ENCODE data around the gene NPPC. TPM values are rescaled to one million over a fixed set of nuclear protein-coding genes. Genes with fewer than 3 reads are reported as not detected.

The NPPC gene
- total RNA-seq, 2 experiments from 2014 or later = 0.48 to 1.1 TPM

GRCh38 chr2:231929961-231930592, 3.9 kb upstream of the NPPC start:
- Mint-ChIP-seq H3K9me3 (no peaks in the 10 kb centered on the region), H3K27me3 (peaks cover 28% of the 10 kb centered on the region), H3K36me3 (no peaks in the 10 kb centered on the region), H3K4me1 (peaks cover 9% of the 10 kb centered on the region), H3K27ac (no peak overlapping the region), H3K4me3 (no peak overlapping the region)
- peak; percentile 47 for DNase-seq

DNA sequence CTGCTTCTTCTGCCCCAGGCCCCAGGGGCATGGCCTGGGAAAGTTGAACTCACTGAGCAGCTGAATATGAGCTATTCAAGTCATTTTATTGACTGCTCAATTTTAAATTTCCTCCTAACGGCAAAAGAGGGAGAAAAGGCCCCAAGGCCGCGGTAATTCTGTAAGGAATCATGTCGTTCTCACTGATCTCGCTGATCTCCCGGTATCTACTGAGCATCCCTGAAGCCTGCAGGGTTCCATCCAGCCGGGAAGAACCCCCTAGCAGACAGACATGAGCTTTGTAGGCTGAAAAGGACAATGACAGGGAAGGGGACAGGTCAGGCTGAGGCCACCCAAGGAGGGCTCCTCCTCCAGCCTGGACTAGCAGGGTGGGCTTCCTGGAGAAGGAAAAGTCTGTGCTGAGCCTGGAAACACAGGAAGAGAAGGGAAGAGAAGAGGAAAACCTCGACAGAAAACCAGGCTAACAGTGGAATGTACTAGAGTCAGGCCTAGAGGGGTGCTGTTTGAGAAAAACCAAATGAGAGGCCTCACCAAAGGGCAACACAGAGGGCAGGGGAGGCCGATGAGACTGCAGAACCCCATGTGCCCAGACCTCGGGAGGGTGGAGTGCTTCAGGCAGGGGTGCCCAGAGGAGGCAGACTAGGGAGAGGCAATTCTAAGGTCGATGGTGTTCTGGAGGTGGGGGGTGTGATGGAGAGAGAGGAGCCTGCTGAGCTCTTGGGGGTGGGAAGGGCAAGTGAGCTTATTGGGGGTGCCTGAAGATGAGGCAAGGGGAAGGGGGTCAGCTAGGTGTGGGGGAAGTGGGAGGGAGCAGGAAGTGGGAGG, 2.9 kb upstream of the NPPC start:
- no peak overlapping the region for H3K27ac Mint-ChIP-seq
- no peak overlapping the region for H3K4me3 Mint-ChIP-seq
- peaks cover 9% of the 10 kb centered on the region for H3K4me1 Mint-ChIP-seq
- no peaks in the 10 kb centered on the region for H3K36me3 Mint-ChIP-seq
- peaks cover 37% of the 10 kb centered on the region for H3K27me3 Mint-ChIP-seq
- no peak for DNase-seq
- no peaks in the 10 kb centered on the region for H3K9me3 Mint-ChIP-seq

GRCh38 chr2:231928481-231928880, 2.3 kb upstream of the NPPC start:
- Mint-ChIP-seq H3K27me3 (peaks cover 44% of the 10 kb centered on the region), H3K9me3 (no peaks in the 10 kb centered on the region), H3K4me3 (no peak overlapping the region), H3K4me1 (peaks cover 9% of the 10 kb centered on the region), H3K27ac (no peak overlapping the region), H3K36me3 (no peaks in the 10 kb centered on the region)
- no peak for DNase-seq

DNA sequence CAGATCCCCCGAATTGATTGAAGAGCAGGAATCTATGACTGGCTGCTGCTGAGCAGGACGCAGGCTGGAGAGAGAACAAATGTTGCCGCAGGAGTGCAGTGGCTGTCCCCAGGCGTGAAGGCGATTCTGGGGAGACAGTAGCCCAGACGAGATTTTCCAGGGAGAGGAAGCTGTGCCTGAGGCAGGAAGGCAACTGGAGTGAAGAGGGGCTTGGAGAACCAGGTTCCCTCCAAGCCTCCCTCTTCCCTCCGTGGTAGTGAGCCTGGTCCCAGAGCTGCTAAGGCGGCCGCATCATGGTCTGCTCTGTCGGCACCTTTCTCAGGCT, 1.3 kb upstream of the NPPC start:
- Mint-ChIP-seq H3K27me3 (peaks cover 46% of the 10 kb centered on the region), H3K9me3 (no peaks in the 10 kb centered on the region), H3K27ac (no peak overlapping the region), H3K4me1 (peaks cover 9% of the 10 kb centered on the region), H3K36me3 (no peaks in the 10 kb centered on the region), H3K4me3 (no peak overlapping the region)
- DNase-seq = no peak

DNA sequence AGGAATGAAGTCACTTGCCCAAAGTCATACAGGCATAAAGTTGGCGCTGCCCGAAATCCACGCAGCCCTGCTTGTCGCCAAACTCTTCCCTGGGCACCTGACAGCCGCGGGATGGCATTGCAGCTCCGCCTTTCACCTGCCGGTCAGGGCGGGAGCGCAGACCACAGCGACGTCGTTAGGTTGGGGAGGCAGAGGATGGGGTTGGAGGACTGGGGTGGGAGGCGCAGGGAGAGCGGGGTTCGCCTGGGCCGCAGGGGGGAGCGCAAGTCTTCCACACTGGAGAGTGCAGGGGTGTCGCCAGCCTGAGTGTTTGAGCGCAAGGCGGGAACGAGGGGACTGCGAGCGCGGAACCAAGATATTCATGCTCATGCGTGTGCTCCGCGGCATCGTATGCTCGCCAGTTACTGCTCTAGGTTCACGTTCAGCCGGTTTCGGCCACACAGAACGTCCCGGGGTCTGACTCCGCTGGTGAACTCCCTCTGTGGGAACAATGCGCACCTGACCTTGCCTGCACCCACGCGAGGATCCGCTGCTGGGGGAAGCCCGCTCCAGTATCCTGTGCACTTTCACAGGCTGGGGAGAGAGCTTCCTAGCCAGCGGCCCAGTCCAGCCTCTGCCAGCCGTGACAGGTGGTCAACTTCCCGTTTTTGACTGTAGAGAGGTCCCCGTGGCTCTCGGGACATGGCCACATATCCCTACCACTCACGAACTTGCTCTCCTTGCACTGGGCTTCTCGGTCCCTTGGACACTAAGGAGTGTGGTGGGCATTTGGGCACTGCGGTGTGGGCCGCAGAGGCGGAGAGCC, 767 bp upstream of the NPPC start:
- Mint-ChIP-seq H3K9me3 (no peaks in the 10 kb centered on the region), H3K4me1 (peaks cover 9% of the 10 kb centered on the region), H3K36me3 (no peaks in the 10 kb centered on the region), H3K27me3 (peaks cover 50% of the 10 kb centered on the region), H3K27ac (no peak overlapping the region), H3K4me3 (peak overlapping the region; percentile 65)
- peak; percentile 57 for DNase-seq

DNA sequence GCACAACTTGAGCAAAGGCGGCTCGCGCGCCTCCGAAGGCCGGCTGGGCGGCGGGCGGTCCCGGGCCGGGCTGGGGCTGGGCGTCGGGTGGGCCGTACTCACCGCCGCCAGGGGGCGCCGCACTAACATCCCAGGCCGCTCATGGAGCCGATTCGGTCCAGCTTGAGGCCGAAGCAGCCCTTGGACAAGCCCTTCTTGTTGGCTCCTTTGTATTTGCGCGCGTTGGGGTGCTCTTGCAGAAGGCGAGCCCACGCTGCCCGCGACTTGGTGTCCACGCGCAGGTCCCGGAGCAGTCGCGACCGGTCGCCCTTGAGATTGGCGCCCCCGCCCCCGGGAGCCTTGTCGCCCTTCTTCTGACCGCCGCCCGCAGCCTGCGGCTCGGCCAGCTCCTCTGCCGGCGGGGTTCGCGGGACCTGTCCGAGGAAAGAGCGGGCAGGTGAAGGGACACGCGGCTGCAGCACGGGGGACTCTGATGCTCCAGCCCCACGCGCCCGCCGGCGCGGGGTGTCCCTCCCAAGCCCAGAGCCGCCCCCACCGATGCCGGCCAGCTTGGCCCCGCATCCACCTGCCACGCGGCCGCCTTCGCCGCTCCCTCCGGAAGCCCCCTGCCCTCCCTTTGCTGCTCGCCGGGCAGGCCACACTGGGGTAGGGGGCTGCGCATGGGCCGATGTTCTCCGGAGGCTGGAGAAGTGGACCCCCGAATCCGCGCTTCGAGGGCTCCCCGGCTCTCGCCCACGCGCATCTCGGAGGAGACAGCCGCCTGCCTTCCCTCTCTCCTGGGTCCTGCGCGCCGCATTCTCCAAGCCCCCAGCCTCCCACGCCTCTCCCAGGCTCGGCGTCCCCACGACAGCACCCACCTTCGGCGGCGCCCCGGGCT, 655 bp downstream of the NPPC start:
- no peaks in the 10 kb centered on the region for H3K9me3 Mint-ChIP-seq
- peaks cover 9% of the 10 kb centered on the region for H3K4me1 Mint-ChIP-seq
- H3K36me3 Mint-ChIP-seq = no peaks in the 10 kb centered on the region
- DNase-seq = peak; percentile 77
- peaks cover 50% of the 10 kb centered on the region for H3K27me3 Mint-ChIP-seq
- peak overlapping the region; percentile 67 for H3K4me3 Mint-ChIP-seq
- no peak overlapping the region for H3K27ac Mint-ChIP-seq

- no peaks in the 10 kb centered on the region for H3K36me3 Mint-ChIP-seq
- DNase-seq = no peak
- H3K27me3 Mint-ChIP-seq = peaks cover 50% of the 10 kb centered on the region
- H3K9me3 Mint-ChIP-seq = no peaks in the 10 kb centered on the region
- no peak overlapping the region for H3K4me3 Mint-ChIP-seq
- H3K27ac Mint-ChIP-seq = no peak overlapping the region
- H3K4me1 Mint-ChIP-seq = peaks cover 9% of the 10 kb centered on the region
These were observed 1.3 kb downstream of the NPPC start for GRCh38 chr2:231924889-231925275.

DNA sequence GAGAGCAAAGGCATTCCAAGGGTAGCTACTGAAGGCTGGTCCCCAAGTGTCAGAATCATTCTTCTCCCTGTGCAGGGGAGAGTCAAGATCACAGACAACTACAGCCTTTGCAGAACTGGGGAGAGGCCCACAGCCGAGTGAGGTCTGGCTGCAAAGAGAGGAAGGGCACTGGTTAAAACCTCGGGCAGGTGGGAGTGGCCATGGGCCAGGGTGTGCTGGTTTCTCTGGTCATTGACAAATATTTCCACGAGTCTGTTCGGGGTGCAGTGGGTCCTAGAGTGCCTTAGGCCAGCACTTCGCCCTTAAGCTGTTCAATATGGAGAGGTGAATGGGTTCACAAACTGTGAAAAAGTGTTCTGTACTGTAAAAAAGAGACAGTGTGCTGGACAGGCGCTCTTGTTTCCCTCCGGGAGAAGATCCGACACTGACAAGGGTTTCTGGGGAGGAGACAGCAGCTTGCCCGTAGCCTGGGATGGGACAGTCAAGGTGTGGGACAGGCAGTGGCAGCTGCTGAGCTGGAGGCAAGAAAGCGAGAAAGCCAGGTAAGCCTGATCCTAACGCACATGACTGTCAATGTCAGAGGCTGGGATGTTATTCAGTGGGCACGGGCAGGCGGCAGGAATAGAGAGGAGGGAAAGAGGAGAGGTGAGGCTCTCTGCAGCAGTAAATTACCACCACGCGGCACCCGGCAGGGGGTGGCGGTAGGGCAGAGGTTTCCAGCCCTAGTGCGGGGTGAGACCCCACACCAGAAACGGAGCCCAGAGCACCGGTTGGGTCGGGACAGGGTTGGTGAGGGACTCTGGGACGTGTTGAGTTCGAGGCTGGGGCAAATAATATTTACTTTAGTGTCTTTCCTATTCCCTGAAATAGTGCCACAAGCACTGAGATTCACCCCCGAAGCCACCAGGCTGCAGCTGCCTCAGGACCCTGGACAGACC, 2.0 kb downstream of the NPPC start:
- H3K27ac Mint-ChIP-seq = no peak overlapping the region
- no peak for DNase-seq
- H3K36me3 Mint-ChIP-seq = no peaks in the 10 kb centered on the region
- H3K4me1 Mint-ChIP-seq = peaks cover 9% of the 10 kb centered on the region
- H3K27me3 Mint-ChIP-seq = peaks cover 48% of the 10 kb centered on the region
- H3K4me3 Mint-ChIP-seq = no peak overlapping the region
- no peaks in the 10 kb centered on the region for H3K9me3 Mint-ChIP-seq

GRCh38 chr2:231923010-231923344, 3.2 kb downstream of the NPPC start:
- H3K4me1 Mint-ChIP-seq = peaks cover 9% of the 10 kb centered on the region
- peaks cover 39% of the 10 kb centered on the region for H3K27me3 Mint-ChIP-seq
- H3K4me3 Mint-ChIP-seq = no peak overlapping the region
- H3K36me3 Mint-ChIP-seq = no peaks in the 10 kb centered on the region
- DNase-seq = no peak
- no peaks in the 10 kb centered on the region for H3K9me3 Mint-ChIP-seq
- no peak overlapping the region for H3K27ac Mint-ChIP-seq

- H3K27ac Mint-ChIP-seq = no peak overlapping the region
- no peaks in the 10 kb centered on the region for H3K9me3 Mint-ChIP-seq
- no peak for DNase-seq
- peaks cover 33% of the 10 kb centered on the region for H3K27me3 Mint-ChIP-seq
- H3K4me3 Mint-ChIP-seq = no peak overlapping the region
- no peaks in the 10 kb centered on the region for H3K36me3 Mint-ChIP-seq
- H3K4me1 Mint-ChIP-seq = peaks cover 6% of the 10 kb centered on the region
These were observed 3.7 kb downstream of the NPPC start for GRCh38 chr2:231922311-231923009.

DNA sequence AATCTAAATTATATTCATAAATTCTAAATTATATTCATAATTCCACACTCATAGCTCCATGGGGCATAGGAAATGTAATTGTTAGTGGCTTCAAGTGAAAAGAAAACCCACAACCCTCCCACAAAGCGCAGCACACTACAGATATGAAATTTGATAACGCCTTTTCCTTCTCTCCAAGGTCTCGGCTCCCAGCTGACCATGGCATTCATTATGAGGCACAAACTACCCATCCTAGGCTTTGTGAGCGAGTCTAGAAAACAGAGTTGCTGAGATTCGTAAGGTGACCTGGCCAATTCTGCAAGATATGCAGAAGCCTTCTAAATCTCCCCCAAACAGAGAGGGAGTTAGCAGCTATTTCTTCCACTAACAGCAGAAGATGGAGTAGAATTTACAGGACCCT, 5.4 kb downstream of the NPPC start:
- Mint-ChIP-seq H3K27ac (no peak overlapping the region), H3K36me3 (no peaks in the 10 kb centered on the region), H3K4me3 (no peak overlapping the region), H3K9me3 (no peaks in the 10 kb centered on the region), H3K4me1 (no peaks in the 10 kb centered on the region), H3K27me3 (peaks cover 22% of the 10 kb centered on the region)
- DNase-seq = no peak

DNA sequence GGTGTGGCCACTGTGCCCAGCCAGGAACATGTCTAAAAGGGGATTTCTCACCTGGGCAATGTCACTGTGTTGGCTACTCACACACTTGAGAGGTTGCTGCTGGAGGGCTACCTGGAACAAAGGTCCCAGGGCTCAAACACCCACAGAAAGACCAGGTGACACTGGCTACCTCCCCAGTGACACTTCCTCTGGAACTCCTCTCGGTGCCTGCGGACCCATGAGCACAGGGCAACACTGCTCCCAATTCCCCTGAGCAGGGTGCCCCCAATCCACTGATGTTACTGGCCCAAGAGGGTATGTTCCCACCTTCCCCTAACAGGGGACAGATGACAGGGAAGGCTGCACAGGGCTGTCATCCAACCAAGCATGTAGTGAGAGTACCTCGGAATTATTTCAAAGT, 5.8 kb downstream of the NPPC start:
- peaks cover 22% of the 10 kb centered on the region for H3K27me3 Mint-ChIP-seq
- DNase-seq = no peak
- no peak overlapping the region for H3K4me3 Mint-ChIP-seq
- H3K36me3 Mint-ChIP-seq = no peaks in the 10 kb centered on the region
- no peaks in the 10 kb centered on the region for H3K9me3 Mint-ChIP-seq
- H3K4me1 Mint-ChIP-seq = no peaks in the 10 kb centered on the region
- no peak overlapping the region for H3K27ac Mint-ChIP-seq

GRCh38 chr2:231919341-231920035, 6.7 kb downstream of the NPPC start:
- Mint-ChIP-seq H3K4me3 (no peak overlapping the region), H3K9me3 (no peaks in the 10 kb centered on the region), H3K4me1 (no peaks in the 10 kb centered on the region), H3K27me3 (peaks cover 17% of the 10 kb centered on the region), H3K36me3 (no peaks in the 10 kb centered on the region), H3K27ac (no peak overlapping the region)
- no peak for DNase-seq

Data from activated naive CD8-positive, alpha-beta T cell treated with anti-CD3 and anti-CD28 coated beads for 36 hours (primary cell).